NCI-H345 (cell line): ENCODE measurements around the gene SPSB2.
"Not testable (repeated sequence)": the region's sequence is repeated elsewhere in the genome, so short reads cannot be mapped to it uniquely, and the experiment has no call there.

Source experiments
- DNase-seq: peaks from one replicate; lab custom pipeline; 2025; lab: John Stamatoyannopoulos, UW

Gene SPSB2

GRCh38 chr12:6902448-6902847 lies 29.3 kb upstream of the SPSB2 start:
- DNase-seq = no peak

- peak; percentile 78 for DNase-seq
These were observed 26.9 kb upstream of the SPSB2 start for GRCh38 chr12:6899837-6900519.

GRCh38 chr12:6899427-6899826 lies 26.3 kb upstream of the SPSB2 start:
- DNase-seq = no peak

- DNase-seq = no peak
These were observed 23.8 kb upstream of the SPSB2 start for GRCh38 chr12:6896846-6897435.

GRCh38 chr12:6894321-6894720 lies 21.2 kb upstream of the SPSB2 start:
- DNase-seq = no peak

GRCh38 chr12:6892683-6893082 lies 19.6 kb upstream of the SPSB2 start:
- not testable (repeated sequence) for DNase-seq

GRCh38 chr12:6891646-6892001 lies 18.5 kb upstream of the SPSB2 start:
- no peak for DNase-seq

- DNase-seq = peak; percentile 98
These were observed 17.9 kb upstream of the SPSB2 start for GRCh38 chr12:6890789-6891645.

GRCh38 chr12:6889775-6890573 lies 16.9 kb upstream of the SPSB2 start:
- not testable (repeated sequence) for DNase-seq

GRCh38 chr12:6888794-6889193 lies 15.7 kb upstream of the SPSB2 start:
- DNase-seq = not testable (repeated sequence)

GRCh38 chr12:6888360-6888759 lies 15.3 kb upstream of the SPSB2 start:
- no peak for DNase-seq

GRCh38 chr12:6887460-6887859 lies 14.4 kb upstream of the SPSB2 start:
- DNase-seq = no peak

GRCh38 chr12:6886206-6886999 lies 13.3 kb upstream of the SPSB2 start:
- DNase-seq = not testable (repeated sequence)

GRCh38 chr12:6884539-6884938 lies 11.4 kb upstream of the SPSB2 start:
- DNase-seq = no peak

GRCh38 chr12:6883683-6884082 lies 10.6 kb upstream of the SPSB2 start:
- no peak for DNase-seq

- no peak for DNase-seq
These were observed 10.1 kb upstream of the SPSB2 start for GRCh38 chr12:6883252-6883651.

GRCh38 chr12:6879824-6880223 lies 6.7 kb upstream of the SPSB2 start:
- DNase-seq = not testable (repeated sequence)

- not testable (repeated sequence) for DNase-seq
These were observed 889 bp upstream of the SPSB2 start for GRCh38 chr12:6874015-6874368.

- DNase-seq = peak; percentile 82
These were observed 742 bp downstream of the SPSB2 start for GRCh38 chr12:6872073-6873048.
